D341Med (cell line): ENCODE results near the gene NOD2.

Experiments
- DNase-seq: peaks from one replicate; pipeline ENCODE4 v3.0.0; 2012; ENCODE audit warnings: low spot score

Gene NOD2

GRCh38 chr16:50717494-50717893, 24.1 kb downstream of the NOD2 start:
- no peak for DNase-seq

DNA sequence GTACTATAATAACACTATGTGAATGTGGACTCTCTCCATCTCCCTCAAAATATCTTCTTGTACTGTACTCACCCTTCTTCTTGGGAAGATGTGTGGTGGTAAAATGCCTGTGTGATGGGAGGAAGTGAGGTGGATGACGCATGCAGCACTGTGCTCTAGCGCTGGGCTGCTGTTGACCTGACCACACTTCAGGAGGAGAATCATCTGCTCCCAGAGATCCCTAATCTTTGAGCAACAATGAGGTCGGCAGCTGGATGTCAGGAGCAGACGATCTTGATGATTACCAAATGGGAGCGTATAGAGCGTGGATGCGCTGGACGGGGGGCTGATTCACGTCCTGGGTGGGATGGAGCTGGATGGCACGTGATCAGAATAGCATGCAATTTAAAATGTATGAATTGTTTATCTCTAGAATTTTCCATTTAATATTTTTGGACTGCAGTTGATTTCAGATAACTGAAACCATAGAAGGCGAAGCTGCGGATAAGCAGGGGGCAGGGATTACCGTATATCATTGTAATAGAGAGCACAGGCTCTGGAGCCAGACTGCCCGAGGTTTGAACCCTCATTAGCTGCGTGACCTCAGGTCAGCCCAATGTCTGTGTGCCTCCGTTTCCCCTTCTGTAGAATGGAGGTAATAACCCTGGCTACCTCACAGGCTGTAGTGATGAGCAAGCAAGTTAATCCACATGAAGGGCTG, 24.8 kb downstream of the NOD2 start:
- DNase-seq, result no peak

- no peak for DNase-seq
These were observed 25.5 kb downstream of the NOD2 start for GRCh38 chr16:50718761-50719400.

- DNase-seq, result no peak
These were observed 26.3 kb downstream of the NOD2 start for GRCh38 chr16:50719401-50720337.

DNA sequence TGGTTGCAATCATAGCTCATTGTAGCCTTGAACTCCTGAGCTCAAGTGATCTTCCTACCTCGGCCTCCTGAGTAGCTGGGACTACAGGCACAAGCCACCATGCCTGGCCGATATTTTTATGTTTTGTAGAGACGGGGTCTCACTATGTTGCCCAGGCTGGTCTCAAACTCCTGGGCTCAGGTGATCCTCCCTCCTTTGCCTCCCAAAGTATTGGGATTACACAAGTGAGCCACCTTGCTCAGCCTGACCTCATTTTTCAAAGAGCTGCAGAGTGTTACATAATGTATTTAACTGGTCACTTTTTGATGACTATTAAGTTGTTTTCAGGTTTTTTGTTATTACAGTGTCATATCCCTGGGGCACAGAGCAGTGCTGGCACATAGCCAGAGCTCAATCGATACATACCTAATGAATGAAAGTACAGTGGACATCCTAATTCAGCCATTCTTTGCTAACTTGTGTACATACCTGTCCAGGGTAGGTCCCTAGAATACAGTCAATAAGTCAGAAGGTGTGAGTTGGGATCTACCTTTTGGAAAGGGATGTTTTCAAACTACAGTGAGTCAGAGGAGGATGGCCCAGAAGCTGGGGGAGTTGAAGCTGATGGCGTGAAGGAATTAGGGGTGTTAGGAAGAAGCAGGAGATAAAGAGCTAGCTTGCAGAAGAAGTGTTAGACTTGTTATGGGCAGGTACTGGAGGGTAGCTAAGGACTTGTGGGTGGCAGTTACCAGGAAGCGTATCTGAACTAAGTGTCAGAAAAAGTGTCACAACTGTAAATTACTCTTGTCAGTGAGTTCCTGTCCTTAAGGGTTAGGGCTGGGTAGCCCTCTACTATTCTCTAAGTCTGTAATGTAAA, 28.4 kb downstream of the NOD2 start:
- no peak for DNase-seq

DNA sequence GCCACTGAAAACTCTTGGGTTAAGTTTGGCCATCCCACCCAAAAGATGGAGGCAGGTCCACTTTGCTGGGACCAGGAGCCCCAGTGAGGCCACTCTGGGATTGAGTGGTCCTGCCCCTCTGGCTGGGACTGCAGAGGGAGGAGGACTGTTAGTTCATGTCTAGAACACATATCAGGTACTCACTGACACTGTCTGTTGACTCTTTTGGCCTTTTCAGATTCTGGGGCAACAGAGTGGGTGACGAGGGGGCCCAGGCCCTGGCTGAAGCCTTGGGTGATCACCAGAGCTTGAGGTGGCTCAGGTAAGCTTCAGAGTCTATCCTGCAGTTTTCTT, 29.0 kb downstream of the NOD2 start:
- no peak for DNase-seq

GRCh38 chr16:50722960-50723359, 29.6 kb downstream of the NOD2 start:
- DNase-seq, result no peak

DNA sequence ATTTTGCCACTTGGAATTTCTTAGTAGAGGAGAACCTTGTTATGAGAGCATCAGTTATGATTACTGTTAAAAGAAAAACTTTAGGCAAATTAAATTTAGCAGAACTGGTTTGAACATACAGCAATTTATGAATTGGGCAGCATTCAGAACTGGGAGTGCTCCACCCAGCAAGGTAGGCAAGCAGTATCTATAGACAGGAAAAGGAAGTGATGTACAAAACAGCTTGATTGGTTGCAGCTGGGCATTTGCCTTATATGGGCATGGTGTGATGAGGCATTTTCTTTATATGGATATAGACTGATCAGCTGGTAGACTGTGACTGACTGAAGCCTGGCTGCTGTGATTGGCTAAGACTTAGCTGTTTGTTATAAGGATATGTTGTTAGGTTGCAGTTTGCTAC, 30.9 kb downstream of the NOD2 start:
- DNase-seq, result no peak

- no peak for DNase-seq
These were observed 38.0 kb downstream of the NOD2 start for GRCh38 chr16:50731130-50731988.

- DNase-seq, result no peak
These were observed 38.8 kb downstream of the NOD2 start for GRCh38 chr16:50731989-50732832.

DNA sequence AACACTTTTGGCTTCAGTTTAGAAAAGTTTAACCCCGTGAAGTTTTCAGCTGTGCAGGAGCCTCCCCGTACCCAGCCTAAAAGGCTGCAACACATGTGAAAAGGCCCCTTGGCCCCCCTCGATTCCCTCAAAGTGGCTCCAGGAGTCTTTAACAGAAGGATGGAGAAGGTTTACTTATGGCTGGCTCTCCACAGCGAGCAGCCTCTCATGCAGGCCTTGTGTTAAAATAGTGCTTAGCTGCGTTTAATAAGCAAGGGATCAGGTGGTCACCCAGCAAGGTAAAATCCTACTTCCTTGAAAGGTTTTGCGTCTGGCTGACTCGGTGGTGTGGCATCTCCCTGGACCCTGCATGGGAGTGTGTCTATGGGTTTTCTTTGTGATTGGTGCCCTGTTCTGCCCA, 40.1 kb downstream of the NOD2 start:
- no peak for DNase-seq

DNA sequence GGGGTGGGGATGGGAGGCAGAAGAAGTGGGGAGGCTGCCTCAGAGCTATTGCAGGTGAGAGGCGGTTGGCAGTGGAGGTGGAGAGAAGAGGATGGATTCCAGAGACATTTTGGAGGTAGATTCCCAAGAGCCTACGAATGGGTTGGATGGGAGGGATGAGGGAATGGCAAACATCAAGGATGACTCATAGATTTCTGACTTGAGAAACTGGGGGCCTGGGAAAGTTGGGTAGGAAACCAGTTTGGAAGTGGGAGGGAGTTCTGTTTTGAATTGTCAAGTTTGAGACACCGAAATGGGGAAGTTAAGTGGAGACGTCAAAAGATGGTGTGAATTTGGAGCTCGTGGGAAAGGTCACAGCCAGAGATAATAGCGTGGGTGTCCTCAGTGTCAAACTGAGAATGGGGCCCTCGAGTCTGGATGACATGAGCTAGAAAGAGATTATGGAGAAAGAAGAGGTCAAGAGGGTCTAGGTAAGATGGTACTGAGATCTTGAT, 42.3 kb downstream of the NOD2 start:
- DNase-seq, result no peak

- no peak for DNase-seq
These were observed 43.0 kb downstream of the NOD2 start for GRCh38 chr16:50736448-50736847.

GRCh38 chr16:50737420-50737959, 44.1 kb downstream of the NOD2 start:
- no peak for DNase-seq

DNA sequence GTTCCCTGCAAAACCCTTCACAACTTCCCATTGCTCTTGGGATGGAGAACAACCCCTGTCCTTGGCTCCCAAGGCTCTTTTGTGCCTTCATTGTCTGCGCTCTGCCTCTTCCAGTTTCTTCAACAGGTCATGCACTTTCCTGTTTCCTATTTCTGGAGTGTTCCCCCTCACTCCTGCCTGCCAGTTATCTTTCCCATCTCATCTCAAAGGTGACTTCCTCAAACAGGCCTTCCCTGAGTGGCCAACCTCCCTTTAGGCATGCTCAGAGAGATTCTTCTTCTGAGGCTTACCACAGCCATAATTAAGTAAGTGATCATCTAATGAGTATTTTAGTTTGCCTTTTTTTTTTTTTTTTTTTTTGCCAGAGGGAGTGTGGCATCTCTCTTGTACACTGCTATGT, 45.6 kb downstream of the NOD2 start:
- DNase-seq, result no peak

- no peak for DNase-seq
These were observed 47.3 kb downstream of the NOD2 start for GRCh38 chr16:50740736-50741135.

DNA sequence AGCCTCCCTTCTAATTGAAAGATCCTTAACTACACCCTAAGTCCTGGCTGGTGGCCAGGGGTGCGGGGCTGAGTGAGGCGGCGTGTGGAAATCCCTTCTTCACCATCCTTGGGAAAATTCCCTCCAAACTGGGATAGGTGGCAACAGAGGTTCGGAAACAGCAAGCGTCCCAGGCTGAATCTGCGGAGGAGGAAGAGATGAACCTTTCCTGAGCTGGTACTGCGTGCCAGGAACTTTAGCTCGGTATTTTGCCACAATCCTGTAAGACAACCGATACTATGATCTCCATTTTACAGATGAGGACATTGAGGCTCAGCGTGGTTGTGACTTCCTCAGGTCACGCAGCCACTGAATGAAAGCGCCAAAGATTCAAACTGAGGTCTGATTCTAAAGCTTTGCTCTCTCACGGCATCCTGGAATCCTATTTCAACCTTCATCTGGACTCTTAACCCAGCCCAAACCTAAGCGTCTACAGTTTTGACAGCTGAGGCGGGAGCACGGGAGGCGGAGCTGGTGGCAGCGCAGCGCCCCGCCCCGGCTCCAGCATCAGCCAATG, 47.9 kb downstream of the NOD2 start:
- no peak for DNase-seq

- peak; percentile 98 for DNase-seq
These were observed 48.6 kb downstream of the NOD2 start, which contains the start of gene CYLD for GRCh38 chr16:50741781-50742575. Gene CYLD (plus strand): TSS chr16:50742086. CDS start chr16:50749699, 7,613 bp downstream.
